ENCODE results near the gene ANKRD12.

Gene ANKRD12

DNA sequence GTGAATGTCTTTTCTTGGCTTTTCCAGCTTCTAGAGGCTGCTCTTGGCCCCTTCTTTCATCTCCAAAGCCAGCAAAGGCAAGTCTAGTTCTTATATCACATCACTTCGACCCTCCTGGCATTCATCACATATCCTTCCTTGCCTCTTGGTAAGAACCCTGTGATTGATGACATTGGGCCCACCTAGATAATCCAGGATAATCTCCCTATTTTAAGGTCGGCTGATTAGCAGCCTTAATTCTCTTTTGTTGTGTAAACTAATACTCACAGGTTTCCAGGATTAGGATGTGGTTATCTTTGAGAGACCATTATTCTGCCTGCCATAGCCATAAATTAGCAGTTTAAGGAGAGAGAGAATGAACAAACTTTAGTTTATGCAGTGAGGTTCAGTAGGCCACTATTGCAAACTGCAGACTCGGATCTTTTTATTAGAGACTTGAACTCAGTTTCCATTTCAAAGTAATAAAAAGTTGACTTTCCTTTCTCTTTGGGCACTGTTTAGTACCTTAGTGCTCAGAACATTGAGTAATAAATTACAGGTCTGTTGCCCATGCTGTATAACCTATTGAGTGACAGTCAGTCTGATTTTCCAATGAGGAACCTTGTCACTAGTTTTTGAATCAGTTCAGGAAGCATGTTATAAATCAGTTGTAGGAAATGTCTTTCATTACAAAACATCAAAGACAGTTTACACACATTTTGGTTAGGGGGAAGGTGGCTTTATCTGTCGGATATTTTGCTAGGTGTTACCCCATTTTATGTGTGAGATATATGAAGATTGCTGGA, 29.6 kb upstream of the ANKRD12 start:
- DNase-seq = no peak

GRCh38 chr18:9108911-9109310, 27.7 kb upstream of the ANKRD12 start:
- DNase-seq = no peak

GRCh38 chr18:9109523-9109922, 27.1 kb upstream of the ANKRD12 start:
- no peak for DNase-seq

GRCh38 chr18:9113468-9114149, 23.0 kb upstream of the ANKRD12 start:
- DNase-seq = no peak

GRCh38 chr18:9115984-9116383, 20.6 kb upstream of the ANKRD12 start:
- DNase-seq = no peak

DNA sequence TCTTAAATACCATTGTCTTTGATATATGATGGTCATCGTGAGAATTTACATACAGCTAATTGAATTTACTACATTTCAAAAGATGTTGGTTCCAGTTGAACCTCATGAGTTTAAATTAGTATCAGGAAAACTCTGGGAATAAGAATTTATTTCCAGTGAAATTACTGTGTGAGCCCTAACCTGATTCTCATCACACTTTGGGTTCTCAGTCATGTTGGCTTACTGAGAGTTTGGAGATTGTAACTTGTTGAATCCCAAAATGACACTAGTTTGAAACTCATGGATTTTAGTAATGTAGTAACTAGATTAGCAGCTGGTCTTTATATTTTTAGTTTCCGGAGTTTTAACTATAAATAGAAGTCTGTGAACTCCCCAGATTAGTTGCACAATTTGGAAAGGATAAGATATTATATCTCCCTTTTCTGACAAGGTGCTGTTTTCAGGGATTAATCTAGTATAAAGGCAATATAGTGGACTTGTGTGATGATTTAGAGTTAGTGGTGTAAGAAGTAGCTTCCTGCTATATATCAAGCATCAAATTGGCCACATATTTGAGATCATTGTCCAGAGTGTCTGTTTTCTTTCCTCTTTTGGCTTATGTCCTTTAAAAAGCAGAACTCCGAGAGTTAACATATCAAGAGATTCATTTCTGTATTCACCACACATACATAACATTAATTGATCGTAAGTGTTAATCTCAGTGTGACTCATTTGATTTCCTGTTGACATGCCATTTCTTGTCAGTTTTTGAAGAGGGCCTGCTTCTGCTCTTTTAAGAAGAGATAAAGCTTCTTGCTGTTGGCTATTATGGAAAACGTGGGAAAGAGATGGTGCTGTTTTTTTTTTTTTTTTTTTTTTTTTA, 18.4 kb upstream of the ANKRD12 start:
- no peak for DNase-seq

GRCh38 chr18:9120796-9121195, 15.8 kb upstream of the ANKRD12 start:
- no peak for DNase-seq

DNA sequence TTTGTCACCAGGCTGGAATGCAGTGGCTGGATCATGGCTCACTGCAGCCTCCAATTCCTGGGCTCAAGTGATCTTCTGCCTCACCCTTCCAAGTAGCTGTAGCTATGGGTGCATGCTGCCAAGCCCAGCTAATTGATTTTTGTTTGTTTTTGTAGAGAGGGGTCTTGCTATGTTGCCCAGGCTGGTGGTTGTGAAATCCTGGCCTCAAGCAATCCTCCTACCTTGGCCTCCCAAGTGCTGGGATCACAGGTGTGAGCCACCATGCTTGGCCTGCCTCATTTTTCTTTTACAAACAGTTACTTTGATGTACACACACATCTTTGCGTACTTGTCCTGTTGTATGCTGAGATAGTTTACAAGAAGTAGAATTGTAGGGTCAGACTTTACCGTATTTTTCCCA, 13.1 kb upstream of the ANKRD12 start:
- no peak for DNase-seq

DNA sequence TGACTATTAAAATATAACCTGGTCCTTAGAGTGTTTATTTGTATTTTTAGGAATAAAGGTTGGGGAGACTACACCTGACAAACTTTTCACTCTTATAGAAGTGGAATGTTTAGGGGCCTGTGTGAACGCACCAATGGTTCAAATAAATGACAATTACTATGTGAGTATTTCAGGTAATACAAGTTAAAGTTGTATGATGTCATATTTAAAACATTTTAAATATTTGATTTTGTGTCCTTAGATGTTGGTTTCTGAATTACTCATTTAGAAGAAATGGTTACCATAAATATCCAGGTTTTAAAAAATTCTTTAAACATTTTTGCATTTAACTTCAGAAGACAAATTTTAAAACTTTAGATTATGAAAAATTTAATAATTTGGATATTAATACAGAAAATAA, 11.8 kb upstream of the ANKRD12 start:
- no peak for DNase-seq

GRCh38 chr18:9126337-9126736, 10.2 kb upstream of the ANKRD12 start:
- no peak for DNase-seq

DNA sequence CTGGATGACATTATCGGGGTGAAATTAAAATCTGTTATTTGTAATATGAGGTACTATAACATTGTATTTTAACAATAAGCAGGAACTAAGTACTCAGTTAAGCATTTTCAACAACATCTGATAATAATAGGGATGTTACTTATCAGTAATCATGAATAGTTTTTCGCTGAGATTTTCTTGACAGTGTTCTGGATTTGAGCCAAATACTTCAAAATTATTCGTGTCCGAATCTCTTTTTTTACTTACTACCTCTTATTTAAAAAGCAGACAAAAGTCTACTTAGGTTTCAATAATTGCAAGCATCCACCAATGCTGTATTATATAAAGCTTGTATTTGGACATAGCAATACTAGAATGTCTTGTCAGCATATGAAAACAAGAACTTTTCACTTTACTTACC, 6.4 kb upstream of the ANKRD12 start:
- no peak for DNase-seq

- no peak for DNase-seq
These were observed 5.8 kb upstream of the ANKRD12 start for GRCh38 chr18:9130806-9131205.

DNA sequence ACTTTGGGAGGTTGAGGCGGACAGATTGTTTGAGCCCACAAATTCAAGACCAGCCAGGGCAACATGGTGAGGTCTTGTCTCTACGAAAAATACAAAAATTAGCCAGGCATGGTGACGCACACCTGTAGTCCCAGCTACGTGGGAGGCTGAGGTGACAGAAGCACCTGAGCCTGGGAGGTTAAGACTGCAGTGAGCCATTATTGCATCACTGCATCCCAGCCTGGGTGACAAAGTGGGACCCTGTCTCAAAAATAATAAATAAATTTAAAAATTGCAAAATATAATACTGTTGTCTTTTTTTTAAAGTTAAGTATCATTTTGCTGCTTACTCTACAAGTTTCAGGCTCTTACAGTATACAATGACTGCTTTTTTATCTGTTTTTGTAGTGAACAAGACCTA, 4.0 kb upstream of the ANKRD12 start:
- DNase-seq = no peak

DNA sequence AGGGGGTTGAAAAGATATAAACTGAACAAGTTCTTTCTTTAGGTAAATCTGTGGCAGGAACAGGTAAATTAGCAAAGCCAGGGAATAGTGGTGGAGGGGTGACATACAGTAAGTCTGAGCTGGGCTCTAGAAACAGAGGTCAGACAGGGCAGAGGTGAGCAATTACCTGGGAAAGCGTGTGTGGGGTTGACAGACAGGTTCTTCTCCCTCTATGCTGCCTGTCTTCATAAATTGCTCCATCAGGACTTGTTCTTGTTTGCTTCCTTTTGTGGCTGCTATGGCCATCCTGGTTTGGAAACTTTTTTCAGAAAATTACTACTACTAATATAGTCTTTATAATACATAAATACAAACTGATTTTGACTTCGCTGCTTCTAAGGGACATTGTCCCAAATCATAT, 3.4 kb upstream of the ANKRD12 start:
- no peak for DNase-seq

DNA sequence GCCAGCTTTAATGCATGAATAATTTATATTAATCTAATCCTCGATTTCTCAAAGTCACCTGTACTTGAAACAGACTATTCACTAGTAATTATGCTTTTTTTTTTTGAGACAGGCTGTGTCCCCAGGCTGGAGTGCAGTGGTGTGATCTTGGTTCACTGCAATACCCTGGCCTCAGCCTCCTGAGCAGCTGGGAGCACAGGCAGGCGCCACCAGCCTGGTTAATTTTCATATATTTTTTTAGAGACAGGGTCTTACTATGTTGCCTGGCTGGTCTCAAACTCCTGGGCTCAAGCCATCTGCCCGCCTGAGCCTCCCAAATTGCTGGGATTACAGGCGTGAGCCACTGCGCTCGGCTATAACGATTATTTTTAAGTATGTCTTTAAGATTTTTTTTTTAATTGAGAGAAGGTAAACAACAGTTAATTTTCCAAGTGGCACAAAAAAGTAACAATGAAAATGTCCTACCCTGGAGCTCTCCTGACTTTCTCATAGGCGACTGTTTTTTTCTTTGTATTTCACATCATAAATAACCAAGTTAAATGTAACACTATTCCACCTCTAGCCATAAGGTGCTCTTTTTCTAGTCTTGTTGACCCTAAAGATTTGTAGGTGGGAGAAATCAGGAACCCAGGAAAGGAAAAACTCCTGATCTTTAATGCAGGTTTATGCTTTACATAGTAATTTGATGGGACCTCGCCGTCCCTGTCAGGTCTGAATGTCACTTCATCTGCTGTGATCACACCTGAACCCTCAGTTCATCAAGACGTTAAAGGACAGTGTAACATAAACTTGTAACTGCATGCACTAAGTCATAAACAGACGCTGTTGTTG, 1.3 kb upstream of the ANKRD12 start:
- DNase-seq = no peak

DNA sequence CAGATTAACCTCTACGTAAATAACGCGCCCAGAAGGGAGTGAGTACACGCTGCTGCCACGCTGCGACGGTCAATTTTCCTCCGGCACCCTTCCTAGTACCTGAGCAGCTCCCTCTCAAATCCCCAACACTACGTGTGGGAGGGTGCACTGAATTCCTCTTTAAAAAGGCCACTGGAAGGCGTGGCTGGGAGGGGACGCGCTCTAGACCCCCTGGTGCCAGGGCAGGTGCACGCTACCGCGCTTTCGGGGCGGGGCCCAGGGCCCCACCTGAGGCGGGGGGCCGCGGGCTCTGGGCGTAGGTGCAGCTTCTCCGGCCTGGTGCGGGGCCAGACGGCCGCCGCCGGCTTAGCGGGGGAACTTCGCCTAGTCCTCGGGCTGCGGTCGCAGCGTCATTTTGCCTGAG, 668 bp upstream of the ANKRD12 start:
- peak; percentile 20 for DNase-seq

- DNase-seq = no peak
These were observed 836 bp downstream of the ANKRD12 start for GRCh38 chr18:9137168-9138066.

DNA sequence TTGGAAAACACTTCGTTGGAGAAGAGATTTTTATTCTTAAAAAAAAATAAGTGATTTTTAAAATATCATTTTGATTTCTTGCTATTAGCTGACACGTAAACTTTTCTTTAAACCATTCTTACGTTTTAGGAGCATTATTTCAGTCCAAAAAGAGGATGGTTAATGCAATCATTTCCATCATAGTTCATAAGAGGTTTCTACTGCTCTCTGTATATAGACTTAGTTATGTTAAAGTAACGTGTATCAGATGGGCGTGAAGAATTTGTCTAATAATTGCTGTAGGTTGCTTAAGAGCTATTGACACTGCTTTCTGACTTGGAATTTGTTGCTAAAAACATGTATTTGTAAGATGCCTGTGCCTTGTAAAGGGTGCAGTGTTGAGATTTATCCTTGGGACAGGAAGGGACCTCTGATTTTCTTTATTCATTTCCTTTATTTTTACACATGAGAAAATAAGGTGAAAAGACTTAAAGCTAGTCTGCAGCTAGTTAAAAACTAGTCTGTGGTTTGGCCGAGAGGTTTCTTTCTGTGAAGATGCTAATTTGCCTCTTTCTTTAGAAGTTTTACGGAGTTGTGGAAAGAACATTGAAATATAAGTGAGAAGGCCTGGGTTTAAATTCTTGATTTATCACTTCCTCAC, 2.9 kb downstream of the ANKRD12 start:
- no peak for DNase-seq

GRCh38 chr18:9140381-9140780, 3.8 kb downstream of the ANKRD12 start:
- no peak for DNase-seq

- no peak for DNase-seq
These were observed 4.4 kb downstream of the ANKRD12 start for GRCh38 chr18:9140984-9141383.

GRCh38 chr18:9146224-9146623, 9.6 kb downstream of the ANKRD12 start:
- DNase-seq = no peak

All from NCI-H187 treated with DMSO at 0.1 percent for 48 hours (cell line).